Smooth muscle cell of the brain vasculature (primary cell): ENCODE results near the gene GATD1.

Experiments
- DNase-seq: peaks from one replicate; pipeline ENCODE4 v3.0.0-alpha.2; 2012; ENCODE audit warnings: low read depth, low spot score

GATD1 gene

DNA sequence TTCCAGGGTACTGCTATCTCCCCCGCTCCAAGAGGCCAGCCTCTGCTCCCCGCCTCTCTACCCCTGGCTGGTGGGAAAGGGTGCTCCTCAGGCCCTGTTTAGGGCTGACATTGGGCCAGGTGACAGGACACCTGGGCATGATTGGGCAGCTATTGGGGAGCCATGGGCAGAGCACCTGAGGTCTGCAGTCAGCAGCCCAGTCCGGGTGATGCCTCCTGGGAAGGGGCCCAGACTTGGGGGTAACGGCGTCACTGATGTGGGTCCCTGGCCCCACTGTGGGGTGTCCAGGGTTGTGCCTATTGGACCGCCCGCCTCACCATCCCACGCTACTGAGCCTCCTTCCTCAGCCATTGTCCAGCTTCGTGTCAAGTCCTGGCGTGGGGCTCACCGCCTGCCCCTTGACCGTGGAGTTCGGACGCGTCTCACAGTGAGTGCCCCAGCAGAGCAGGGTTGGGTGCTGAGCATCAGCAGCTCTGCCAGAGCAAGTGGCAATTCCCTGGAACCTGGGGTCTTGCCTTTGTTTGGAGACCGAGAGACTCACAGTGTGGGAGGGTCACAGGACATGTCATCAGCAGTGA, 2.8 kb upstream of the GATD1 start:
- DNase-seq, result no peak

DNA sequence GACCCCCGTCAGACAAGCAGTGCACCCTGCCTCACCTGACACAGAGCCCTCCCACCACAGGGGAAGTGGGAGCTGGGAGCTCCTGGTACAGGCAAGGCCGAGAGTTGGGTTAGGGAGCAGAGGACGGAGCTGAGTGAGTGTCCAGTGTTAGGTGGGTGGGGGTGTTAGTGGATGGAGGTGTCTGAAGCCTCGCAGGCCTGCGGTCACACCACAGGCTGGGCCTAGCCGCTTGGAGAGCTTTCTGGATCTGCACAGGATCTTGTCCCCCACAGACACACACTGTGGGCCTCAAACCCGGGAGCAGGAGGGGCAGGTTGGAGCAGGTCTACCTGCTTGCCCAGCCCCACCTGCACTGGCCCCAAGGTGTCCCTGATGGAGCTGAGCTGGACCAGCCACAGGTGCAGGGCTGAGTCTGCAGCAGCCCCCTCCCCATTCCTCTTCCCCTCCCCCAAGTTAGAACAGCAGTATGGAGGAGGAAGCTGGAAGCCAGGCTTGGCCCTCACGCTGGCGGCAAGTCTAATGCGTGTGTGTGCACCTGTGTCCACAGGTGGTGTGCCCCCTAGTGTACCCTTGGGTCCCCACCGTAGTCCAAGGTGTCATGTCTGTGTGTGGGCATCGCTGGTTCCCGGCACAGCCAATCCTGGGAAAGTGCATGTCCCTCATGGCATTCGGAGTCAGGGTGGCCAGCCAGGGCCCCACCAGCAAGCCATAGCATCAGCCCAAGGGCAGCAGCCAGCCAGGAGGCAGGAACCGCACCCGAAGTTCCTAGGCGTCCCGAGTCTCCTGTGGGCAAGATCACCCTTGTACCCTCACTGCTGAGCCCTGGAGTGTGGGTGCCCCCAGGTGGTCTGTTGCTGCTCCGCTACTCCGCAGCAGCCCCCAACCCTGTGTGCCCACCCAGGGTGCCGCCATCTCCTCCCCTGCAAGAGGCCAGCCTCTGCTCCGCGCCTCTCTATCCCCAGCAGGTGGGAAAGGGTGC, 2.0 kb upstream of the GATD1 start:
- DNase-seq, result no peak

DNA sequence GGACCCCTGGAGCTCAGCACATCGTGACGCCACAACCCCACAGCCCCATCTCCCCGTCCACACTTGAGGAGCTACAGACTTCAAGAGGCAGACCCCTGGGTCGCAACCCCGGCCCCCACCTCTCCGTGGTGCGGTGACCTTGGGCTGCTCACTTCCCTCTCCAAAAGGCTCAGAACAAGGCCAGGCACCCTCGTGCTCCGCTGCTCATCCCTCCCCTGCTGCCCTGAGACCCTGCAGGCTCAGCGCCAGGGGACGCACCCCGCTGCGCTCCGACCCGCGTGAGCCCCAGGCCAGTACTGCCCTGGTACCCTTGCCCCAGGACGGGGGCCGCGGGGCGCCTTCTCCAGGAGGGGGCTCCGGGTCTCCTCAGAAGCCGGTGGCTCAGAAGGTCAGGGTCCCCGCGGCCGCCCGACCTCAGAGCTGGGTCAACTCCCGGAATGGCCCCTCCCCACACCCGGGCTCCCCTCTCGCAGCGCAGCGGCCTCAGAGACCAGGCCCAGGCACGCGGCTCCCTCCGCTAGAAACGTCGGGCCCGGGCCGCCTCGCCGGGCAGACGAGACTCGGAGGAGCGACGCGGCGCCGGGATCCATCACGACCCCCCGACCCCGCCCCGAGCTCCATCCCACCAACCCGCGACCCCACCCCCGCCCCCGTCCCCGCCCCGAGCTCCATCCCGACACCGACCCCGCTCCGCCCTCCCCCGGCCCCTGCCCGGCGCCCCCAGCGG, 563 bp downstream of the GATD1 start:
- no peak for DNase-seq

DNA sequence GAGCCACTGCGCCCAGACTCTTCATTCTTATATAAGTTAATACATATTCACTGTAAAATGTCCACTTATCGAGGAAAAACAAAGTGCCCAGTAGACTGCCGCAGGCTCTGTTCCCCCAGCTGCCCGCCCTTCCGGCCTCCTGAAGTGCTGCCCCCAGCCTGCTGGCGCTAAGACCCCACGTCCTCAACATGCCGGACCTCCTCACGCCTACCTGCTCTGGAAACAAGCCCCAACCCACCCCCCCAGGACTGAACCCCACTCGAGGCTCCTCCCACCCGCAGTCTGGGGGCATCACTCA, 1.1 kb downstream of the GATD1 start:
- DNase-seq, result no peak

DNA sequence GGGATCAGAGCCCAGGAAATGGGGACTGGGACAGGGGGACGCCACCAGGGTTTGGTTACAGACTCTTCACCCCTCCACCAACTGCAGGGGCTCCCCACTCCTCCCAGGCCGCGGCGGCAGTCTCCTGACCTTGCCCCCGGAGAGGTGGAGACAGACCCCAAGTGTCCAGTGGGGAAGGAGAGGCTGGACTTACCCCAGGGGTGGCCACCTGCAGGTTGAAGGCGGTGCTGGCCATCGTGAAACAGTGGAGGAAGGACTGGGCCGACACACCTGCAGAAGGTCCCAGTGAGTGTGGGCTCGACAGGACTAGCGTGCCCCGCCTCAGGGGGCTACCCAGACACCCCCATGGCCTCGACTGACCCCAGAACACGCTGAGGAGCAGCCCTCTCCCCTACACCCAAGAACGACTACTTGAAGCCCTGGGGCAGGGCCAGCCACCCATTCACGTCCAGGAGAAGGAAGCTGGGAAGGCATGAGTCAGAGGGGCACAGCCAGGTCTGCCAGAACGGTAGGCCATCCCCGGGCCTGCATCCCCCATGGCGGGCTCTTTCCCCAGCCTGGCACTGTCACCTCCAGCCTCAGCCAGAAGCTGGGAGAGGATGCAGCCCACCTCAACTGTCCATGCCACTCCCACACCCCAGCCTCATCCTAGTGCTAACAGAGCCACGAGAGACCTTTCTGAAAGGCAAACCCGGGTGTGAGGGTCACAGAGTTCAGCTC, 2.3 kb downstream of the GATD1 start:
- no peak for DNase-seq

DNA sequence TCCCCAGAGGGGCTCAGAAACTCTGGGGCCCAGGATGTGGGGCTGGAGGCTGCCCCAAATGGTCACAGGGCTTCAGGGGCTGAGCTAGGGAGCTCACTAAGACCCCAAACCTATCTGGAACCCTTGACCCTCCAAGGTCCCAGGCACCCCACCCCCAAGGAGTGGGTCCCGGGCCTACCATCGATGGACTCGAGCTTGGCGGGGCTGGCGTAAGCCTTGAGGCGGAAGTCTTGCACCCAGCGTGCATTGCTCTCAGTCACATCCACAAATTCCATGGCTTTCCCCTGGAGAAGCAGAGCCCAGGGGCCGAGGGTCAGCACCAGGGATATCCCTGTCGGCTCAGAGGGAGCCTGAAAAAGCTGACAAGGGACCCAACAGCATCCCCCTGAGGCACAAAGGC, 3.5 kb downstream of the GATD1 start:
- DNase-seq, result no peak

DNA sequence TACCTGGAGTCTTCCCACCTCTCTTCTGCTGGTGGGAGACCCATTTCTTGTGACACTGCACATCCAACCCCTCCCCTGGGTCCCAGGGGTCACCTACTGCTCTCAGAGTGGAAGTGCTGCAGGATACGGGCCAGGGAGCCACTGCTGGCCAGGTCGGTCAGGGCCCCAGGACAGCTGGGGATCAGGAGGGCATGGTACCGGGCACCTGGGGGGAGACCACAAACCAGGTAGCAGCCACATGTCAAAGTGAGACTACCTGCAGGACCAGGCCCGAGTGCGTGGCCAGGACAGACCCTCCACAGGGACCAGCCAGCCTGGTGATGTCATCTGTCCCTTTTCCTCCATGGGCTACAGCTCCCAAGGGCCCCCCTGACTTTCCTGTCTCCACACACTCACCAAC, 3.9 kb downstream of the GATD1 start:
- DNase-seq, result no peak

DNA sequence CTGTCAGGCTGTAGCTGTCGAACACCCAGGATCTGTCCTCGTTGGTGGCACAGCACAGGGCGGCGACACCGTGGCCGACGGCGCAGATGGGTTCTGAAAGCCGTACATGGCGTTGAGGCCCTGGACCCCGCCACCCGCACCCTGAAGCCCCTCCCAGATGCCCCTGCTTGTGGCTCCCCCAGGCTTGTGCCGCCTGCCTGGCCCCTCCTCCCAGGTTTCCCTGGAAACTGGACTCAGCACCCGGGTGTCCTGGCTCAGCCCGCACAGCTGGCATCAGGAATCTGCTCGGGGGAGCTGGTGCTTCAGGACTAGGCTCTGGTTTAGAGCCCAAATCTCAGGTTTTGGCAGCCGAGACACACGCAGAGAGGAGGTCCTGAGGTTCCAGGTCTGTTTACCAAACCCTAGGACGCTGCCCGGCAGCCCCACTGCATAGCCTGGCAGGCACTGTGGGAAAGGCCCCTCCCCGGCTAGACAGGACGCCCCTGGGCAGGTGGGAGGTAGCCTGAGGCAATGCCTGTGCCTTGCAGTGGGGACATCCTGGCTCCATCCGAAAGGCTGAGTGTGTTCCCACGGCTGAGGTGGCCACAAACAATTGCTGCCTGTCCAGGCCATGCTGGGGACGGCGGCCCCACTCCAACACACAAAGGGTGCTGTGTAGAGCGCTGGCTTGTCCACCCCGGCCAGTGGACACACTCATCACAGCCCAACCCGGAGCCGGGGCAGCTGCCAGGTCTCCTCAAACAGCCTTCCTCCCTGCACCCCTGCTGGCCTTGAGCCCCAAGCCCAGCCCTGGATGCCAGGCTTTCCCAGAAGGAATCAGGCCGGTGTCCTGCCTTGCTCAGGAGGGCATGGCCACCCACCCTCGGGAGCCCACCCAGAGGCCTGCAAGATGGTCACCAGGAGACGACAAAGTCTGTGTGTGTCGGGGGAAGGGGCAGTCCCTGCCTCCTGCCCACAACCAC, 4.6 kb downstream of the GATD1 start:
- no peak for DNase-seq

DNA sequence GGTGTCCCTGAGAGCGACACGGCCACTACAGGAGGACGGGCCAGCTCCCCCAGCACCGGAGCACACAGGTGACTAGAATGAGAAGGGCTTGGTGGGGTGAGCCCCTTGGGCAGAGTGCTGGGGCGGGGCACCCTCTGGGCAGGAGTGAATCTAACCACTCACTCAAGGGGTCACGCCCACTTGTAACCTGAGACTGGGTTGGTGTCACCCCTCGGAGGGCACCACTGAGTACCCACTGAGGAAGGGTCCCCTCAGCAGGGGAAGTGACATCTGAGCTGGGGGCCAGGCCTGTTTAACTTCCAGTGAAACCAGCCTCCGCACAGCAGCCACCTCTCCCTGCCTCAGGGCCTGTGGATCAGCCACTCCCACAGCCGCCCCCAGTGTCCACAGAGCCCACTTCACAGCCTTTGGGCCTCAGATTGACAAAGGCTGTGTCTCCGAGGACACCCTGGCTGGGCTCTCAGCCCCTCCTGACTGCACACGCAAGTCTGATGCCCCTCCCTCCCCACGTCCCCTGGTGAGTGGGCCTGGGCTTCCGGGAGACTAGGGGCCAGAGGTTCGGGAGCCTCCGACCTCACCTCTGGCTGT, 5.6 kb downstream of the GATD1 start:
- DNase-seq, result no peak

DNA sequence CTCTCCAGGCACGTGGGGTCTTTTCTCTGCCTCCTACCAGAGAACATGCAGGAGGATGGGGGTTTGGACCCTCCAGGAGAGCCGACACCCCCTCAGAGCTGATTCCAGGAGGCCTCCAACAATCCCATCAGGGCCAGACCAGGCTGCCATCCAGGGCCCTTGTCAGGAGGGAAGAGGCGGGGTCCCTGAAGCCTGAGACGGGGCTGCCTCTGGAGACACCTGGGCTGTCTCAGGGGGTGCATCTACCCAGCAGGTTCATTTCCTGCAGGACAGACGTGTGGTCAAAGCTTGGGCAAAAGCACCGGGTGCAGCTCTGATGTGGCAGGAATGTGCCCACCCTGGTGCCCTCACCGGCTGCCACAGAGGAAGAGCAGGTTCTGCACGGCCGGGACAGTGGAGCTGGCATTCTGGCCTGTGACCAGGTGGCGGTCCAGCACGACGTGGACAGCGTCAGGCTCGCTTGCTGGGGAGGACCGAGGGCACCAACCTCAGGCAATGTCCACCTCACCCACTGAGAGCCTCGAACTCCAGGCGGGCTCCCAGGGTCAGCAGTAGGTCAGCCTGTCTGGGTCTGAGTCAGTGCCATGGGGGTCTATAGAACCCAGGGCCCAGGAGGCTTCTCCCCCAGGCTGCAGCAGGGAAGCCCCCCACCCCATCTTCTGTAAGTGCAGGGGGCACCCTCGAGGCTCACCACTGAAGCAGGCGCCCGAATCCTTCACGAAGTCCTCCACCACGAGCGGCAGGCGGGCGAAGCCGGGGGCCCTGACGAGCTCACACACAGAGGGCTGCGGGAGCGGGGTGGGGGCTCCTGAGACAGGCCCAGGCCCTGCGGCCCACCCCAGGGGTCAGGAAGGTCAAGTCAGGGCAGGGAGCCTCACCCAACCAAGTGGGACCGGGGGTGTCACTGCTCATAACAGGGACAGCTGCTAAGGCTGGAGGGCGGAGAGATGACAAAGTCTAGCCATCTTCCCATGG, 6.4 kb downstream of the GATD1 start:
- no peak for DNase-seq

DNA sequence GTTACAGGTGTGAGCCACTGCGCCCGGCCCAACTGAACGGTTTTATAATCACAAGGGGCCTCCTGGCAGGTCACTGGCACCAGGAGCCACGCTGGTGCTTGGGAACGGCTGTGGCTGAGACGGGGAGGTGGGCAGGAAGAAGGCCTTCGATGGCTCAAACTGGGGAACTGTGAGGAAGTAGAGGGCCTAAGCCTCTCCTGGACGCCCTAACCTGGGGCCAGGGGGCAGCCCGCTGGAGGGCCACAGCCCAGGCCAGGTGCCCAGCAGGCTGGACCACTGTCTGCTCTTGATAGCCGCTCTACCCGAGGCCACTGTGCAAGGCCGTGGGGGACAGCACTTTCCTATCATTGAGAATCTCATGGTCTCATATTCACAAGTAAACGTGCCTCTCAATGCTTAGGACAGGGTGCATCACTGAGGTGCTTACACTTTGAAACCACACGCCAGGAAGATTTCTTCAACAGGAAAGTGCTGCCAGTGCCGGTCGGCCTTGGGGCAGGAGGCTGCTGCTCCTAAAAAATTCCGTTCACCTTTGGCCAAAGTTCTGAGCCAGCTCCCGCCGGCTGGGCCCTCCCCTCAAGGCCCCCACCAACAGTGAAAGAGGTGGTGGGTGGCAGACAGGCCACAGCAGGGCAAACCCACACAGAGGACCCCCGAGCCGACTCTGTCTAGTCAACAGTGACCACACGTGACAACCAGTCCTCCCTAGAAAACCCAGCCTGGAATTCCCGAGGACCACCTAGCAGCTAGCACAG, 7.2 kb downstream of the GATD1 start:
- DNase-seq, result no peak

DNA sequence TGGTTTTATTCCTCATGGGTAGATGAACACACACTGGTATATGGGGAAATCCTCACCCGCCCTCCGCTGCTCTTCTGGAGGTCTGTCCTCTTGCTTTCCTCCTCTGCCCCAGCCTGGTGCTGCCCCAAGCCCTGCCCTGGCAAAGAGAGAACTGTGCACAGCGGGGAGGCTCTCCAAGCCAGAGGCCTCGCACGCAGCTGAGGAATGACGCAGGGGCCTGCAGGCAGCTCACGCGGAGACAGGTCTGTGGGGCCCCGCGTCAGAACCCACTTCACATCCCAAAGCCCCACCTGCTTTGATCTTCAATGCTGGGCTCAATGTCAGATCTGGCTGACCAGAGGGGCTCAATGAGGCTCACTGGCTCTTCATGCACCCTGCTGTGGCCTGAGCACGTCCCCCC, 10.0 kb downstream of the GATD1 start:
- DNase-seq, result no peak

DNA sequence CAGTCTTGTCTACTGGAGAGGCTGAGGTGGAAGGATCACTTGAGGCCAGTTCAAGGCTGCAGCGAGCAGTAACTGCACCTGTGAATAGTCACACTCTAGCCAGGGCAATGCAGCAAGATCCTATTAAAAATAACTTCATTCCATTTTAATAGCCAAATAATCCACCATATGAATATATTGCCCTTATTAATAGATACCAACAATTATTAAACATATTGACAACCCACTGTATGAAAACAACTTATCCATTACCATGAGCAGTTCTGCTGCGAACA, 10.4 kb downstream of the GATD1 start:
- DNase-seq, result no peak

DNA sequence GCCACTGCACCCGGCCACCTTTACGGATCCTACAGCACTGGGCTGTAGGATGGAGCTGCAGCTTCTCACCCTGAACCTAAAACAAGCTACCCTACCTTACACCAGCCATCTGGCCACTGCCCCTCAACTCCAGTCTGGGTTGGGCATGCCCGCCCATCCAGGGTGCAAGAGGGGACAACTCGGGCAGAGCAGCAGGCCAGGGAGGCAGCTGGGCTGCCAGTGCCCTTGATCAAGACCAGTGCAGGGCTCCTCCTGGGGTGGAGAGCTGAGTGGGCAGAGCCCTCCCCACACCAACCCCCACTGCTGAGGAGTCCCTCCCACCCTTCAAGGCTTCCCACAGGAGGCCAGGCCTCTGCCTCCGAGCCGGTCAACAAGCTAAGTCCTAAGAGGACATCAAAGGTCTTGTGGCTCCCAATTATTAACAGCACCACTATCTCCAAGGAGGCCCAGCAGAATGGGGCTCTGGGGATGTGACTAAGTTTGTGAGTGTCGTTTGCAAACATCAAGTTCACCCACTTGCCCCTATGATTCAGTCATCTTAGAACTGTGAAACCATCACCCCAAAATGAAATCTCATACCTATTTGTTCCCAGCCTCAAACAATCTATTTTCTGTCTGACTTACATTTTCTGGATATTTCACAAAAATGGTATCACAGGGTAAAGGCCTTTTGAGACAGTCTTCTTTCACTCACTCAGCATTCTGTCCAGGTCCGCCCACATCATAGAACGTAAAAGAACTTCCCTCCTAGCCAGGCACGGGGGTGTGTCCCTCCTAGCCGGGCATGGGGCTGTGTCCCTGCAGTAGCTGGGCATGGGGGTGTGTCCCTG, 11.0 kb downstream of the GATD1 start:
- no peak for DNase-seq

DNA sequence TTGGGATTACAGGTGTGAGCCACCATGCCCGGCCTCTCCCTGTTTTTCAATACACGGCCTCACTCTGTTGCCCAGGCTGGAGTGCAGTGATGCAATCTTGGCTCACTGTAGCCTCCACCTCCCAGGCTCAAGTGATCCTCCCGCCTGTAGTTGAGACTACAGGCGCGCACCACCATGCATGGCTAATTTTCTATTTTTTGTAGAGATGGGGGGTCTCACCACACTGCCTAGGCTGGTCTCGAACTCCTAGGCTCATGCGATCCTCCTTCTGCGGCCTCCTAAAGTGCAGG, 11.5 kb downstream of the GATD1 start:
- no peak for DNase-seq

DNA sequence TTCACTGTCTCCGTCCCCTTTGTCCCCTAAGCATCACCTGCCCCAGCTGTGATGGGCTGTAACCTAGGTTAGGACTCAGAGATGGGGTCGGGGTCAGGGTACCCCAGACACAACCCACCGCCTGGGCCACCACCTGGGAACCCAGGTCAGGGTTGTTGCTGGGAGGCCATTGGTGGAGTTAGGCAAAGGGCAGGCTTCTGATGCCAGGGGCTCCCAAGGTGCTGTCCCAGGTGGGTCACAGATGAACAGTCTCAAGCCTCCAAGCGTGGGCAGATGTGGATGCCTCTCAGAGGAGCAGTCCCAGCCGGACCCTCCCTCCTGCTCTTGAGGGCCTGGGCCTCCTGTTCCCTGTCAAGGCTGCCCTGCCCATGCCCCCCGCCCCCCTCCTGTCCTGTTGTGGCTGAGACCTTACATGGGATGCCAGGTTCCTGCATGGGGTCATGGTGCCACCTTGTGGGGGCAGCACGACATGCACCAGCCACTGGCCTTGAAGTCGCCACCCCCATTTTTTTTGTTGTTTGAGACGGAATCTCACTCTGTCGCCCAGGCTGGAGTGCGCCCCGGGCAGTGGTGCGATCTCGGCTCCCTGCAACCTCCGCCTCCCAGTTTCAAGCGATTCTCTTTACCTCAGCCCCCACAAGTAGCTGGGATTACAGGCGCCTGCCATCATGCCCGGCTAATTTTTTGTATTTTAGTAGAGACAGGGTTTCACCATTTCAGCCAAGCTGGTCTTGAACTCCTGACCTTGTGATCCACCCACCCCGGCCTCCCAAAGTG, 12.1 kb downstream of the GATD1 start:
- DNase-seq, result no peak

DNA sequence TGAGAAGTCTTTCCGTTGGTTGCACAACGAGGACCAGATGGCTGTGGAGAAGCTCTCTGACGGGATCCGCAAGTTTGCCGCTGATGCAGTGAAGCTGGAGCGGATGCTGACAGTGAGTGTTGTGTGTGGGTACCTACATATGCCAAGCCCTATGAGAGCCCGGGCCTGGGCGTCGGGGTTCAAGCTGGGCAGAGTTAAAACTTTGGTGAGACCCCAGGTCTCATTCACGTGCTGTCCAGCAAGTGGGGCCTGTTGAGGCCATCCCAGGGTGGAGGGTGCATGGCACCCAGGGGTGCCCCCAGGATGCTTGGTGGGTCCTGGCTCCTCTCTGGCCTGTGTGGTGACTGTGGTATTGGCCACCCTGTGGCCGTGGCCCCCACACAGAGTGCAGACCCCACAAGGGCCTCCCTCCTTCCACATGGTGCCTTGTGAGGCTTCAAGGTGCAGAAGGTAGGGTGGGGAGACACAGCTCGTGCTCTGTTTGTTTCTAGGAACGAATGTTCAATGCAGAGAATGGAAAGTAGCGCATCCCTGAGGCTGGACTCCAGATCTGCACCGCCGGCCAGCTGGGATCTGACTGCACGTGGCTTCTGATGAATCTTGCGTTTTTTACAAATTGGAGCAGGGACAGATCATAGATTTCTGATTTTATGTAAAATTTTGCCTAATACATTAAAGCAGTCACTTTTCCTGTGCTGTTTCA, 12.8 kb downstream of the GATD1 start:
- DNase-seq, result no peak
